ENCODE data around the gene ERLEC1. TPM values are rescaled to one million over a fixed set of nuclear protein-coding genes. Genes with fewer than 3 reads are reported as not detected.
"Not testable (repeated sequence)": the region's sequence is repeated elsewhere in the genome, so short reads cannot be mapped to it uniquely, and the experiment has no call there.

ERLEC1 gene
- total RNA-seq, 4 donors from 2014 or later, result 54.1 to 138 (median 83.2) TPM

GRCh38 chr2:53842891-53843290 lies 56.0 kb downstream of the ERLEC1 start:
- Histone ChIP-seq H3K36me3 (no peaks in the 10 kb centered on the region), H3K4me3 (replicated peaks in 1 of 3) (no peak overlapping the region), H3K27ac (no peak overlapping the region), H3K9me3 (no peaks in the 10 kb centered on the region), H3K4me1 (no peaks in the 10 kb centered on the region), H3K27me3 (no peaks in the 10 kb centered on the region)
- WGBS, 2 donors, result 84 to 85% methylated on average over 3 of the region's 3 CpGs
- no peak for DNase-seq
- TF ChIP-seq POLR2A (IDR thresholded peaks at IDR 0.05), result no peak
- no peak for TF ChIP-seq CTCF (IDR thresholded peaks at IDR 0.05)
- intact Hi-C loops (cut with DNase I), result no loop called here

DNA sequence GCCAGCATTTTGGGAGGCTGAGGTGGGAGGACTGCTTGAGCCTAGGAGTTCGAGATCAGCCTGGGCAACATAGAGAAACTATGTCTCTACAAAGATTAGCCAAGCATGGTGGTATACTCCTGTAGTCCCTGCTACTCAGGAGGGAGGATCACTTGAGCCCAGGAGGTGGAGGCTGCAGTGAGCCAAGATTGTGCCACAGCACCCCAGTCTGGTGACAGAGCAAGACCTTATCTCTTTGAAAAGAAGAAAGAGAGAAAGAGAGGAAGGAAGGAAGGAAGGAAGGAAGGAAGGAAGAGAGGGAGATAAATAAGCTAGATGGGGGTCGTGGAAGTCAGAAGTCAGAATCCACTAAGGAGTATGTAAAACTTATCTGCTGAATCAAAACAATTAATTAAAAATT lies 56.8 kb downstream of the ERLEC1 start:
- Histone ChIP-seq H3K4me1 (no peaks in the 10 kb centered on the region), H3K36me3 (no peaks in the 10 kb centered on the region), H3K27ac (no peak overlapping the region), H3K4me3 (replicated peaks in 1 of 3) (no peak overlapping the region), H3K27me3 (no peaks in the 10 kb centered on the region), H3K9me3 (no peaks in the 10 kb centered on the region)
- WGBS, 2 donors, result 61 to 78% methylated on average over 2 of the region's 2 CpGs
- TF ChIP-seq POLR2A (IDR thresholded peaks at IDR 0.05) (no peak), CTCF (IDR thresholded peaks at IDR 0.05) (no peak)
- DNase-seq, result no peak
- intact Hi-C loops (cut with DNase I), result no loop called here

DNA sequence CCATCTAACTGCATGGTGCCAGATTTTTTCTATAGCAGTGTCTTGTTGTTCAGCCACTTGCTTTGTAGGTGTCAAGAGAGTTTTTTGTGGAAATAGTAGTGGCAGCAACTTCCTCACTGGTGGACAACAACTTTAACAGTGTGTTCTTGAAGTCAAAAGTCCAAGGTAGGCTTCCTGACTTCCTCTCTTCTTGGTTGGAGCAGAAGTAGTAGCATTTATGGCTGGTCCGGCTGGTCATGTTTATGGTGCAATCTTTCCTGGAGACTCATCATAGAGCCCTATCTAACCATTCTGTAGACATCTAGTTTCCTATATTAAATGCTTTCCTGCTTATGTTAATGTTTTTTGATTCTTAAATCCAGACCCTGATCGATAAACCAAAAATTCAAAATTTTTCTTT lies 61.2 kb downstream of the ERLEC1 start:
- no peak overlapping the region for H3K27ac ChIP-seq
- no peaks in the 10 kb centered on the region for H3K27me3 ChIP-seq
- 95 to 99% methylated on average over 2 of the region's 2 CpGs for WGBS, 2 donors
- no peaks in the 10 kb centered on the region for H3K4me1 ChIP-seq
- intact Hi-C loops (cut with DNase I), result no loop called here
- no peak overlapping the region for H3K4me3 ChIP-seq (replicated peaks in 1 of 3)
- no peaks in the 10 kb centered on the region for H3K36me3 ChIP-seq
- H3K9me3 ChIP-seq, result no peaks in the 10 kb centered on the region
- no peak for DNase-seq
- TF ChIP-seq CTCF (IDR thresholded peaks at IDR 0.05), result no peak
- no peak for TF ChIP-seq POLR2A (IDR thresholded peaks at IDR 0.05)

GRCh38 chr2:53851052-53851757 lies 64.4 kb downstream of the ERLEC1 start:
- H3K4me3 ChIP-seq (replicated peaks in 1 of 3); H3K9me3 ChIP-seq; H3K27me3 ChIP-seq; H3K27ac ChIP-seq; H3K4me1 ChIP-seq; H3K36me3 ChIP-seq; DNase-seq; intact Hi-C loops (cut with DNase I): not testable (repeated sequence)
- WGBS, 2 donors, result 94 to 95% methylated on average over 9 of the region's 9 CpGs

DNA sequence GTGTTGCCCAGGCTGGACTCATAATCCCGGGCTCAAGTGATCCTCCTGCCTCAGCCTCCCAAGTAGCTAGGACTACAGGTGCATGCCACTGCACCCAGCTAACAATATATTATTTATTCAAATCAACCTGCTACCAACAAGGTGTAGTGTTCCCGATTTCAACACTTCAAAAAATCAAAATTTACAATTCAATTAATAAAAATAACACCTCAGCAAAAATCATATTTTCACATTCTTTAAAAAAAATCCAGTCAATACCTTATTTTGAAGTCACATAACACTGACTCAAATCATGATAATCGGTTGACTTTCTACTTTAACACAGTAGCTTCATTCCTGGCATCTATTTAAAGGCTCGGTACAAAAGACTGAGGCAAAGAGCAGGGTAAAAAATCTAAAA lies 65.7 kb downstream of the ERLEC1 start:
- H3K36me3 ChIP-seq, result peaks cover 3 to 9% of the 10 kb centered on the region in 2 donors
- DNase-seq, result no peak
- intact Hi-C loops (cut with DNase I), result no loop called here
- H3K4me3 ChIP-seq (replicated peaks in 1 of 3), result no peak overlapping the region
- TF ChIP-seq POLR2A (IDR thresholded peaks at IDR 0.05) (no peak), CTCF (IDR thresholded peaks at IDR 0.05) (no peak)
- H3K9me3 ChIP-seq, result no peaks in the 10 kb centered on the region
- no peaks in the 10 kb centered on the region for H3K4me1 ChIP-seq
- H3K27me3 ChIP-seq, result no peaks in the 10 kb centered on the region
- WGBS, 2 donors, result 93 to 96% methylated on average over 4 of the region's 4 CpGs
- no peak overlapping the region for H3K27ac ChIP-seq

Measured in thyroid gland (tissue), 4 donors.